HG03432 (cell line): ENCODE data around the gene IVL.

ENCODE experiments used
- ATAC-seq: cut with Tn5 transposase; IDR thresholded peaks from one replicate; pipeline ENCODE4 v1.9.1; 2021; ENCODE audit warnings: mild to moderate bottlenecking, moderate library complexity; ENCODE audit not compliant: unreplicated experiment

IVL gene

GRCh38 chr1:152886758-152887409, 21.5 kb upstream of the IVL start:
- ATAC-seq, result no peak

GRCh38 chr1:152888126-152888525, 20.2 kb upstream of the IVL start:
- no peak for ATAC-seq

- ATAC-seq, result no peak
These were observed 9.3 kb upstream of the IVL start for GRCh38 chr1:152899027-152899426.

- no peak for ATAC-seq
These were observed 8.5 kb upstream of the IVL start for GRCh38 chr1:152899883-152900282.

GRCh38 chr1:152901631-152902030, 6.7 kb upstream of the IVL start:
- no peak for ATAC-seq

- ATAC-seq, result no peak
These were observed 5.7 kb upstream of the IVL start for GRCh38 chr1:152902636-152903035.

GRCh38 chr1:152904688-152905440, 3.5 kb upstream of the IVL start:
- ATAC-seq, result no peak

- no peak for ATAC-seq
These were observed 2.3 kb upstream of the IVL start for GRCh38 chr1:152906023-152906565.

- no peak for ATAC-seq
These were observed 860 bp downstream of the IVL start for GRCh38 chr1:152909206-152909605.

- ATAC-seq, result no peak
These were observed 4.1 kb downstream of the IVL start for GRCh38 chr1:152912471-152912870.

- ATAC-seq, result no peak
These were observed 4.6 kb downstream of the IVL start for GRCh38 chr1:152912900-152913299.

- no peak for ATAC-seq
These were observed 9.4 kb downstream of the IVL start for GRCh38 chr1:152917794-152918193.

- ATAC-seq, result no peak
These were observed 10.7 kb downstream of the IVL start for GRCh38 chr1:152919071-152919470.

- ATAC-seq, result no peak
These were observed 15.8 kb downstream of the IVL start for GRCh38 chr1:152924191-152924590.

GRCh38 chr1:152926091-152926490, 17.7 kb downstream of the IVL start:
- ATAC-seq, result peak; percentile 55

GRCh38 chr1:152928671-152929070, 20.3 kb downstream of the IVL start:
- ATAC-seq, result no peak

- ATAC-seq, result no peak
These were observed 23.9 kb downstream of the IVL start for GRCh38 chr1:152932170-152932811.

- no peak for ATAC-seq
These were observed 24.9 kb downstream of the IVL start for GRCh38 chr1:152933196-152933595.

- no peak for ATAC-seq
These were observed 32.3 kb downstream of the IVL start for GRCh38 chr1:152940614-152941013.

GRCh38 chr1:152941037-152941711, 32.8 kb downstream of the IVL start:
- ATAC-seq, result no peak

- ATAC-seq, result no peak
These were observed 33.8 kb downstream of the IVL start for GRCh38 chr1:152942161-152942560.
